ENCODE results near the gene DLEU7.

Gene DLEU7

GRCh38 chr13:50788551-50789210, 54.8 kb downstream of the DLEU7 start:
- no peak for DNase-seq

GRCh38 chr13:50787316-50788195, 55.9 kb downstream of the DLEU7 start:
- DNase-seq, result no peak

GRCh38 chr13:50783717-50784290, 59.7 kb downstream of the DLEU7 start:
- no peak for DNase-seq

GRCh38 chr13:50783066-50783465, 60.4 kb downstream of the DLEU7 start:
- no peak for DNase-seq

- DNase-seq, result peak; percentile 35
These were observed 63.1 kb downstream of the DLEU7 start for GRCh38 chr13:50780201-50781015.

- no peak for DNase-seq
These were observed 63.9 kb downstream of the DLEU7 start for GRCh38 chr13:50779443-50780200.
